Liver (tissue), 3 donors: Measurements from ENCODE around the gene SCRN1.

ENCODE experiments used
- EGR1 ChIP-seq, 2 donors: IDR thresholded peaks; 2 replicates each; pipeline ENCODE4 v1.6.1; 2016 to 2018; ENCODE audit warnings: antibody characterized with exemption in 2 of 2, low read depth in 2 of 2
- GABPA ChIP-seq, 2 donors: IDR thresholded peaks in 1 of 2; conservative IDR thresholded peaks in 1 of 2; 2 replicates each; pipeline ENCODE4 v1.6.1; 2016; ENCODE audit warnings: antibody characterized with exemption in 2 of 2, mild to moderate bottlenecking in 1 of 2, moderate library complexity in 1 of 2
- JUND ChIP-seq, 2 donors: IDR thresholded peaks; 2 replicates each; pipeline ENCODE4 v1.6.1; 2016; ENCODE audit warnings: antibody characterized with exemption in 2 of 2
- RAD21 ChIP-seq, 2 donors: IDR thresholded peaks; 2 replicates each; pipeline ENCODE4 v1.6.1; 2016; ENCODE audit warnings: antibody characterized with exemption in 2 of 2, mild to moderate bottlenecking in 2 of 2
- RXRA ChIP-seq, 2 donors: IDR thresholded peaks; 2 replicates each; pipeline ENCODE4 v1.6.1; 2017 to 2018; ENCODE audit warnings: antibody characterized with exemption in 2 of 2, mild to moderate bottlenecking in 1 of 2
- SP1 ChIP-seq: IDR thresholded peaks from 2 replicates; pipeline ENCODE4 v1.6.1; 2018; ENCODE audit warnings: antibody characterized with exemption, mild to moderate bottlenecking
- TAF1 ChIP-seq: conservative IDR thresholded peaks from 2 replicates; pipeline ENCODE4 v1.6.1; 2016; ENCODE audit warnings: antibody characterized with exemption, mild to moderate bottlenecking
- YY1 ChIP-seq: IDR thresholded peaks from 2 replicates; pipeline ENCODE4 v1.6.1; 2016; ENCODE audit warnings: antibody characterized with exemption, mild to moderate bottlenecking
- TF ChIP-seq, protein P1 (sequence below): IDR thresholded peaks from 2 replicates; pipeline ENCODE4 v1.6.1; 2016; ENCODE audit warnings: antibody characterized with exemption, mild to moderate bottlenecking
- TF ChIP-seq, protein P2 (sequence below): fragments of 150-350 bp; IDR thresholded peaks from 2 replicates; pipeline ENCODE4 v1.5.1; 2017; ENCODE audit warnings: improper control_type of control experiment, low read depth, low read length; ENCODE audit not compliant: missing input control
- TF ChIP-seq, protein P3 (sequence below): IDR thresholded peaks from 2 replicates; pipeline ENCODE4 v1.6.1; 2016; ENCODE audit warnings: antibody characterized with exemption
- TF ChIP-seq, protein P4 (sequence below): IDR thresholded peaks from 2 replicates; pipeline ENCODE4 v1.6.1; 2016; ENCODE audit warnings: antibody characterized with exemption
- TF ChIP-seq, protein P5 (sequence below): IDR thresholded peaks from 2 replicates; pipeline ENCODE4 v1.6.1; 2016; ENCODE audit warnings: antibody characterized with exemption
- donor health status: healthy.
- donor health status: healthy.

DNA sequence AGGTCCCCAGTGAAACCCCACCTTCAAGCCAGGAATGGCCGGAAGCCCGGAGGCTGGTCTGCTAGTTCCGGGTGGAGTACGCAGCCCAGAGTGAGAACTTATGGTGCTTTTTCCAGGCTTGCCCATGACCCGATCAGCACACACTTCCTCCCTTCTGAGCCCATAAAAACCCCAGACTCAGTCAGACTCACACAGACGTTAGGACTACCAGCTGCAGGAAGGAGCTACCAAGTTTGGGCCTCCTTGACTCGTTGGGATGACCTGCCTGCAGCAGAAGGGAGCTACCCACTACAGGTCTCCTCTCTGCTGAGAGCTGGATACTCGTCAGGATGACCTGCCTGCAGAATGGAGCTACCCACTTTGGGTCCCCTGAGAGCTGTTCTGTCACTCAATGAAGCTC is 39.1 kb downstream of the SCRN1 start:
- TF ChIP-seq RAD21 (IDR thresholded peaks at IDR 0.05) (no peak), RXRA (IDR thresholded peaks at IDR 0.05) (no peak), GABPA (IDR thresholded peaks at IDR 0.05 in 1 of 2, conservative IDR thresholded peaks at IDR 0.05 in 1 of 2) (no peak), JUND (IDR thresholded peaks at IDR 0.05) (no peak), YY1 (no peak), SP1 (no peak), TAF1 (no peak), EGR1 (IDR thresholded peaks at IDR 0.05; ENCODE audit: low read depth in 2 of 2) (no peak)
- TF ChIP-seq, protein P1, sequence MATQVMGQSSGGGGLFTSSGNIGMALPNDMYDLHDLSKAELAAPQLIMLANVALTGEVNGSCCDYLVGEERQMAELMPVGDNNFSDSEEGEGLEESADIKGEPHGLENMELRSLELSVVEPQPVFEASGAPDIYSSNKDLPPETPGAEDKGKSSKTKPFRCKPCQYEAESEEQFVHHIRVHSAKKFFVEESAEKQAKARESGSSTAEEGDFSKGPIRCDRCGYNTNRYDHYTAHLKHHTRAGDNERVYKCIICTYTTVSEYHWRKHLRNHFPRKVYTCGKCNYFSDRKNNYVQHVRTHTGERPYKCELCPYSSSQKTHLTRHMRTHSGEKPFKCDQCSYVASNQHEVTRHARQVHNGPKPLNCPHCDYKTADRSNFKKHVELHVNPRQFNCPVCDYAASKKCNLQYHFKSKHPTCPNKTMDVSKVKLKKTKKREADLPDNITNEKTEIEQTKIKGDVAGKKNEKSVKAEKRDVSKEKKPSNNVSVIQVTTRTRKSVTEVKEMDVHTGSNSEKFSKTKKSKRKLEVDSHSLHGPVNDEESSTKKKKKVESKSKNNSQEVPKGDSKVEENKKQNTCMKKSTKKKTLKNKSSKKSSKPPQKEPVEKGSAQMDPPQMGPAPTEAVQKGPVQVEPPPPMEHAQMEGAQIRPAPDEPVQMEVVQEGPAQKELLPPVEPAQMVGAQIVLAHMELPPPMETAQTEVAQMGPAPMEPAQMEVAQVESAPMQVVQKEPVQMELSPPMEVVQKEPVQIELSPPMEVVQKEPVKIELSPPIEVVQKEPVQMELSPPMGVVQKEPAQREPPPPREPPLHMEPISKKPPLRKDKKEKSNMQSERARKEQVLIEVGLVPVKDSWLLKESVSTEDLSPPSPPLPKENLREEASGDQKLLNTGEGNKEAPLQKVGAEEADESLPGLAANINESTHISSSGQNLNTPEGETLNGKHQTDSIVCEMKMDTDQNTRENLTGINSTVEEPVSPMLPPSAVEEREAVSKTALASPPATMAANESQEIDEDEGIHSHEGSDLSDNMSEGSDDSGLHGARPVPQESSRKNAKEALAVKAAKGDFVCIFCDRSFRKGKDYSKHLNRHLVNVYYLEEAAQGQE, result no peak
- TF ChIP-seq, protein P2, sequence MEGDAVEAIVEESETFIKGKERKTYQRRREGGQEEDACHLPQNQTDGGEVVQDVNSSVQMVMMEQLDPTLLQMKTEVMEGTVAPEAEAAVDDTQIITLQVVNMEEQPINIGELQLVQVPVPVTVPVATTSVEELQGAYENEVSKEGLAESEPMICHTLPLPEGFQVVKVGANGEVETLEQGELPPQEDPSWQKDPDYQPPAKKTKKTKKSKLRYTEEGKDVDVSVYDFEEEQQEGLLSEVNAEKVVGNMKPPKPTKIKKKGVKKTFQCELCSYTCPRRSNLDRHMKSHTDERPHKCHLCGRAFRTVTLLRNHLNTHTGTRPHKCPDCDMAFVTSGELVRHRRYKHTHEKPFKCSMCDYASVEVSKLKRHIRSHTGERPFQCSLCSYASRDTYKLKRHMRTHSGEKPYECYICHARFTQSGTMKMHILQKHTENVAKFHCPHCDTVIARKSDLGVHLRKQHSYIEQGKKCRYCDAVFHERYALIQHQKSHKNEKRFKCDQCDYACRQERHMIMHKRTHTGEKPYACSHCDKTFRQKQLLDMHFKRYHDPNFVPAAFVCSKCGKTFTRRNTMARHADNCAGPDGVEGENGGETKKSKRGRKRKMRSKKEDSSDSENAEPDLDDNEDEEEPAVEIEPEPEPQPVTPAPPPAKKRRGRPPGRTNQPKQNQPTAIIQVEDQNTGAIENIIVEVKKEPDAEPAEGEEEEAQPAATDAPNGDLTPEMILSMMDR, result no peak
- TF ChIP-seq, protein P3, sequence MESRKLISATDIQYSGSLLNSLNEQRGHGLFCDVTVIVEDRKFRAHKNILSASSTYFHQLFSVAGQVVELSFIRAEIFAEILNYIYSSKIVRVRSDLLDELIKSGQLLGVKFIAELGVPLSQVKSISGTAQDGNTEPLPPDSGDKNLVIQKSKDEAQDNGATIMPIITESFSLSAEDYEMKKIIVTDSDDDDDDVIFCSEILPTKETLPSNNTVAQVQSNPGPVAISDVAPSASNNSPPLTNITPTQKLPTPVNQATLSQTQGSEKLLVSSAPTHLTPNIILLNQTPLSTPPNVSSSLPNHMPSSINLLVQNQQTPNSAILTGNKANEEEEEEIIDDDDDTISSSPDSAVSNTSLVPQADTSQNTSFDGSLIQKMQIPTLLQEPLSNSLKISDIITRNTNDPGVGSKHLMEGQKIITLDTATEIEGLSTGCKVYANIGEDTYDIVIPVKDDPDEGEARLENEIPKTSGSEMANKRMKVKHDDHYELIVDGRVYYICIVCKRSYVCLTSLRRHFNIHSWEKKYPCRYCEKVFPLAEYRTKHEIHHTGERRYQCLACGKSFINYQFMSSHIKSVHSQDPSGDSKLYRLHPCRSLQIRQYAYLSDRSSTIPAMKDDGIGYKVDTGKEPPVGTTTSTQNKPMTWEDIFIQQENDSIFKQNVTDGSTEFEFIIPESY, result no peak
- TF ChIP-seq, protein P4, sequence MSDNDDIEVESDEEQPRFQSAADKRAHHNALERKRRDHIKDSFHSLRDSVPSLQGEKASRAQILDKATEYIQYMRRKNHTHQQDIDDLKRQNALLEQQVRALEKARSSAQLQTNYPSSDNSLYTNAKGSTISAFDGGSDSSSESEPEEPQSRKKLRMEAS, result no peak
- TF ChIP-seq, protein P5, sequence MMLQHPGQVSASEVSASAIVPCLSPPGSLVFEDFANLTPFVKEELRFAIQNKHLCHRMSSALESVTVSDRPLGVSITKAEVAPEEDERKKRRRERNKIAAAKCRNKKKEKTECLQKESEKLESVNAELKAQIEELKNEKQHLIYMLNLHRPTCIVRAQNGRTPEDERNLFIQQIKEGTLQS, result no peak
